Suprapubic skin (tissue), 4 donors: ENCODE data around the gene C2CD4C.

Source experiments
- CTCF ChIP-seq, 2 donors: fragments of 200-600 bp in 1 of 2; fragments of 450-650 bp in 1 of 2; sonication (generic) in 1 of 2; IDR thresholded peaks; one replicate each; pipeline ENCODE4 v1.5.1; 2016 to 2019; ENCODE audit warnings: antibody characterized with exemption in 2 of 2, mild to moderate bottlenecking in 1 of 2, moderate library complexity in 1 of 2
- POLR2A ChIP-seq, 2 donors: fragments of 450-650 bp; IDR thresholded peaks; one replicate each; pipeline ENCODE4 v1.6.1; 2017; ENCODE audit warnings: antibody characterized with exemption in 2 of 2, mild to moderate bottlenecking in 2 of 2, moderate library complexity in 2 of 2
- POLR2AphosphoS5 ChIP-seq, 3 donors: sonication (generic); formaldehyde crosslinking; IDR thresholded peaks; one replicate each; pipeline ENCODE4 v1.6.1; 2017; ENCODE audit warnings: antibody characterized with exemption in 3 of 3

- TF ChIP-seq POLR2A (IDR thresholded peaks at IDR 0.05) (no peak), CTCF (IDR thresholded peaks at IDR 0.05) (no peak), POLR2AphosphoS5 (IDR thresholded peaks at IDR 0.05) (no peak)
Observed at GRCh38 chr19:369876-370275, 39.1 kb downstream of the C2CD4C start.
